HG03565 (cell line): Measurements from ENCODE around the gene IRAK3.
A peak's percentile ranks its signal among the peaks of the same experiment; 100 is the strongest.

Experiments used
- ATAC-seq: cut with Tn5 transposase; IDR thresholded peaks from one replicate; pipeline ENCODE4 v1.9.1; 2021; ENCODE audit warnings: mild to moderate bottlenecking, moderate library complexity; ENCODE audit not compliant: unreplicated experiment

Gene IRAK3

DNA sequence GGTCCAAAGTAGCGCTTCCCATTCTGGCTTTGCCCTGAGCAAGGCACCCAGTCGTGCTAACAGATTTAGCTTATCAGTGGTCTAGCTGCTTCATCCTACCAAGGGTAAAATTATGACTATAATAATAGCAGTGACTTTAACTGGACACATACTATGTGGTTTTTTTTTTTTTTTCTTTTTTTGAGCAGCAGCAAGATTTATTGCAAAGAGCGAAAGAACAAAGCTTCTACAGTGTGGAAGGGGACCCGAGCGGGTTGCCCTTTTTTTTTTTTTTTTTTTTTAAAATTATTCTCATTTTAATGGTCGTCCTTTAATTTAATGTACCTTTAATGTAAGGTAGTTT lies 113.8 kb downstream of the IRAK3 start:
- ATAC-seq, result no peak

GRCh38 chr12:66303316-66303804 lies 114.3 kb downstream of the IRAK3 start:
- peak; percentile 62 for ATAC-seq
